K562 (cell line): ENCODE data around the gene PRRT2. TPM values are rescaled to one million over a fixed set of nuclear protein-coding genes. Genes with fewer than 3 reads are reported as not detected.

Source experiments
- NRF1 ChIP-seq, 2 experiments: fragments of 450-650 bp; IDR thresholded peaks in 1 of 2; conservative IDR thresholded peaks in 1 of 2; 2 replicates each; pipeline ENCODE4 v1.6.1; 2014; ENCODE audit warnings: mild to moderate bottlenecking in 2 of 2
- NUFIP1 ChIP-seq: fragments of 450-650 bp; IDR thresholded peaks from 2 replicates; pipeline ENCODE4 v1.6.1; 2018; ENCODE audit not compliant: partially characterized antibody
- PHF8 ChIP-seq: fragments of 200-600 bp; sonication (generic); IDR thresholded peaks from 2 replicates; pipeline ENCODE4 v1.6.1; 2012; ENCODE audit warnings: mixed run types, mild to moderate bottlenecking, inconsistent platforms, low read length, moderate library complexity, borderline replicate concordance
- RBFOX2 ChIP-seq: fragments of 200-400 bp; formaldehyde crosslinking; IDR thresholded peaks from 2 replicates; pipeline ENCODE4 v1.6.1; 2017; ENCODE audit warnings: low read depth, mild to moderate bottlenecking, low read length, moderate library complexity
- RHOXF2B ChIP-seq: fragments of 250-450 bp; sonication (Bioruptor Pico); conservative IDR thresholded peaks from 2 replicates; pipeline ENCODE4 v1.5.1; 2021
- SMAD1 ChIP-seq: fragments of 150-350 bp; IDR thresholded peaks from 2 replicates; pipeline ENCODE4 v1.6.1; 2014; ENCODE audit warnings: low read length, low read depth; ENCODE audit not compliant: partially characterized antibody
- SOX6 ChIP-seq: fragments of 450-650 bp; IDR thresholded peaks from 2 replicates; pipeline ENCODE4 v1.6.1; 2014; ENCODE audit warnings: mild to moderate bottlenecking
- polyA plus RNA-seq, 8 experiments: library from polyadenylated mRNA; depleted of rRNA in 4 of 8; stranded (reverse) in 5 of 8; unstranded in 3 of 8; fragments of >200 nt; fragmentation: Nextera tagmentation in 2 of 8; fragmentation: Illumina TruSeq in 1 of 8; extraction: Ambion mirVana in 2 of 8; extraction: Trizol in 1 of 8; gene quantifications; 2 replicates each; pipeline versions ENCODE4 v1.2.1 to v1.2.3, GENCODE V29; 2011 to 2014; ENCODE audit warnings: inconsistent platforms in 1 of 8, missing spikeins in 1 of 8
- total RNA-seq, 7 experiments: library from RNA; depleted of rRNA in 6 of 7; stranded (reverse); fragments of >200 nt in 6 of 7; fragmentation: Illumina TruSeq in 2 of 7; extraction: Trizol in 2 of 7; gene quantifications; 2 replicates each; pipeline versions ENCODE4 v1.2.1 to v1.2.3, GENCODE V29; 2011 to 2021; ENCODE audit warnings: low replicate concordance in 1 of 7
- TF ChIP-seq, protein P1 (sequence below): sonication (generic); formaldehyde crosslinking; IDR thresholded peaks from 2 replicates; pipeline ENCODE4 v1.8.0; 2022; ENCODE audit warnings: mild to moderate bottlenecking, missing genetic modification reagents
- TF ChIP-seq, protein P2 (sequence below), 2 experiments: fragments of 450-650 bp in 1 of 2; IDR thresholded peaks; 2 replicates each; pipeline ENCODE4 v1.6.1; 2011 to 2017; ENCODE audit warnings: low read depth in 2 of 2, antibody characterized with exemption in 1 of 2, borderline replicate concordance in 1 of 2, low read length in 1 of 2, mild to moderate bottlenecking in 1 of 2, mixed read lengths in 1 of 2; ENCODE audit not compliant: control insufficient read depth in 1 of 2
- TF ChIP-seq, protein P3 (sequence below): fragments of 450-650 bp; IDR thresholded peaks from 2 replicates; pipeline ENCODE4 v1.6.1; 2018; ENCODE audit not compliant: partially characterized antibody
- TF ChIP-seq, protein P4 (sequence below), 2 experiments: fragments of 450-650 bp in 1 of 2; sonication (generic) in 1 of 2; formaldehyde crosslinking in 1 of 2; IDR thresholded peaks in 1 of 2; conservative IDR thresholded peaks in 1 of 2; 2 replicates each; pipeline versions ENCODE4 v1.6.1 to v1.8.1; 2016 to 2023; ENCODE audit warnings: mild to moderate bottlenecking in 2 of 2, moderate library complexity in 2 of 2, inconsistent platforms in 1 of 2, missing genetic modification reagents in 1 of 2
- TF ChIP-seq, protein P5 (sequence below): sonication (generic); formaldehyde crosslinking; IDR thresholded peaks from 2 replicates; pipeline ENCODE4 v1.4.0; 2020; ENCODE audit warnings: mild to moderate bottlenecking, missing genetic modification reagents

PRRT2 gene
- total and polyA plus RNA-seq, 9 of the 15 experiments (the other 6 are each of a cell fraction or from before 2014, with no cell fraction given) = 0.11 to 1.0 (median 0.42) TPM; not detected in 2

DNA sequence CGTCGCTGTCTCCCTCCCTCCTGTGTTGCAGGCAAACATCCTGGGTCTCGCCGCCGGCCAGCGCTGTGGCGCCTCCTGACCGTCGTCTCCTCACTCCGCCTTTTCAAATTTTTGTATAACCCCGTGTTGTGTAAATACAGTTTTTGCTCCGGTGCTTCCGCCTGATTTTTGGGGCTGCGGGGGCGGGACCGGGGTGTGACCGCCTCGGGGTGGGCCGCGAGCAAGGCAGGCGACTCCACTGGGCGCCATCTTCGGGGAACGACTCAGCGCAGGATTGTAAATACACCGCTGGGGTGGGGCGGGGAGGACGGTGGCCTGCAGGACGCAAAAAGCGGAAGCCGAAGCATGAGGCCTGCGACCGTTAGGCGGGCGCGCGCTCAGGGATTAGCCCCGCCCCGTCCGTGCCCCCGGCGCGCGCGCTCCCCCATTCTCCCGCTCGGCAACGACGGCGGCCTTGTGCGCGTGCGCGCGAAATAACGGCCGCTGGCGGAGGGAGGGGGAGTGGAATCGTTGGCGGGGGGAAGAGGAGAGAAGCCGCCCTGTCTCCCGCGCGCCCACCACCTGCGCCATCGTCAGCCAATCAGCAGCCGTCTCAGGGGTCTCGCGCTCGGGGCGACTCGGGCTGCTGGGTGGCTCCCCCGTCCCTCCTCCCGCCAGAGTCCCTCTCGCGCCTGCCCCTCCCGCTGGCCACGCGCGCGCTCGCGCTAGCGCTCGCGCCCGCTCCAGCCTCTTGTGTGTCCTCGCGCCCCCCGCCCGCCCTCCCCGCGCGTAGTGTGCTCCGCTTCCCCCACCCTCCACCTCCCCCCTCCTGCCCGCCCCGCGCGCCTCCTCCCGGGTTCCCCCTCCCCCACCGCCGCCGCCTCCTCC lies 6.5 kb upstream of the PRRT2 start (continued):
- TF ChIP-seq, protein P1, sequence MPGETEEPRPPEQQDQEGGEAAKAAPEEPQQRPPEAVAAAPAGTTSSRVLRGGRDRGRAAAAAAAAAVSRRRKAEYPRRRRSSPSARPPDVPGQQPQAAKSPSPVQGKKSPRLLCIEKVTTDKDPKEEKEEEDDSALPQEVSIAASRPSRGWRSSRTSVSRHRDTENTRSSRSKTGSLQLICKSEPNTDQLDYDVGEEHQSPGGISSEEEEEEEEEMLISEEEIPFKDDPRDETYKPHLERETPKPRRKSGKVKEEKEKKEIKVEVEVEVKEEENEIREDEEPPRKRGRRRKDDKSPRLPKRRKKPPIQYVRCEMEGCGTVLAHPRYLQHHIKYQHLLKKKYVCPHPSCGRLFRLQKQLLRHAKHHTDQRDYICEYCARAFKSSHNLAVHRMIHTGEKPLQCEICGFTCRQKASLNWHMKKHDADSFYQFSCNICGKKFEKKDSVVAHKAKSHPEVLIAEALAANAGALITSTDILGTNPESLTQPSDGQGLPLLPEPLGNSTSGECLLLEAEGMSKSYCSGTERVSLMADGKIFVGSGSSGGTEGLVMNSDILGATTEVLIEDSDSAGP (CRISPR knock-in tag) = no peak
- TF ChIP-seq, protein P2, sequence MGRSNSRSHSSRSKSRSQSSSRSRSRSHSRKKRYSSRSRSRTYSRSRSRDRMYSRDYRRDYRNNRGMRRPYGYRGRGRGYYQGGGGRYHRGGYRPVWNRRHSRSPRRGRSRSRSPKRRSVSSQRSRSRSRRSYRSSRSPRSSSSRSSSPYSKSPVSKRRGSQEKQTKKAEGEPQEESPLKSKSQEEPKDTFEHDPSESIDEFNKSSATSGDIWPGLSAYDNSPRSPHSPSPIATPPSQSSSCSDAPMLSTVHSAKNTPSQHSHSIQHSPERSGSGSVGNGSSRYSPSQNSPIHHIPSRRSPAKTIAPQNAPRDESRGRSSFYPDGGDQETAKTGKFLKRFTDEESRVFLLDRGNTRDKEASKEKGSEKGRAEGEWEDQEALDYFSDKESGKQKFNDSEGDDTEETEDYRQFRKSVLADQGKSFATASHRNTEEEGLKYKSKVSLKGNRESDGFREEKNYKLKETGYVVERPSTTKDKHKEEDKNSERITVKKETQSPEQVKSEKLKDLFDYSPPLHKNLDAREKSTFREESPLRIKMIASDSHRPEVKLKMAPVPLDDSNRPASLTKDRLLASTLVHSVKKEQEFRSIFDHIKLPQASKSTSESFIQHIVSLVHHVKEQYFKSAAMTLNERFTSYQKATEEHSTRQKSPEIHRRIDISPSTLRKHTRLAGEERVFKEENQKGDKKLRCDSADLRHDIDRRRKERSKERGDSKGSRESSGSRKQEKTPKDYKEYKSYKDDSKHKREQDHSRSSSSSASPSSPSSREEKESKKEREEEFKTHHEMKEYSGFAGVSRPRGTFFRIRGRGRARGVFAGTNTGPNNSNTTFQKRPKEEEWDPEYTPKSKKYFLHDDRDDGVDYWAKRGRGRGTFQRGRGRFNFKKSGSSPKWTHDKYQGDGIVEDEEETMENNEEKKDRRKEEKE (IDR thresholded peaks at IDR 0.05; ENCODE audit: borderline replicate concordance in 1 of 2, control insufficient read depth in 1 of 2, low read depth in 2 of 2, low read length in 1 of 2) = peak in 1 of 2 experiments; percentile 61; a peak in 1 of 4 replicates
- peak; percentile 73 for TF ChIP-seq SOX6
- TF ChIP-seq NRF1 (conservative IDR thresholded peaks at IDR 0.05 in 1 of 2, IDR thresholded peaks at IDR 0.05 in 1 of 2) = peak; percentile 95
- TF ChIP-seq, protein P3, sequence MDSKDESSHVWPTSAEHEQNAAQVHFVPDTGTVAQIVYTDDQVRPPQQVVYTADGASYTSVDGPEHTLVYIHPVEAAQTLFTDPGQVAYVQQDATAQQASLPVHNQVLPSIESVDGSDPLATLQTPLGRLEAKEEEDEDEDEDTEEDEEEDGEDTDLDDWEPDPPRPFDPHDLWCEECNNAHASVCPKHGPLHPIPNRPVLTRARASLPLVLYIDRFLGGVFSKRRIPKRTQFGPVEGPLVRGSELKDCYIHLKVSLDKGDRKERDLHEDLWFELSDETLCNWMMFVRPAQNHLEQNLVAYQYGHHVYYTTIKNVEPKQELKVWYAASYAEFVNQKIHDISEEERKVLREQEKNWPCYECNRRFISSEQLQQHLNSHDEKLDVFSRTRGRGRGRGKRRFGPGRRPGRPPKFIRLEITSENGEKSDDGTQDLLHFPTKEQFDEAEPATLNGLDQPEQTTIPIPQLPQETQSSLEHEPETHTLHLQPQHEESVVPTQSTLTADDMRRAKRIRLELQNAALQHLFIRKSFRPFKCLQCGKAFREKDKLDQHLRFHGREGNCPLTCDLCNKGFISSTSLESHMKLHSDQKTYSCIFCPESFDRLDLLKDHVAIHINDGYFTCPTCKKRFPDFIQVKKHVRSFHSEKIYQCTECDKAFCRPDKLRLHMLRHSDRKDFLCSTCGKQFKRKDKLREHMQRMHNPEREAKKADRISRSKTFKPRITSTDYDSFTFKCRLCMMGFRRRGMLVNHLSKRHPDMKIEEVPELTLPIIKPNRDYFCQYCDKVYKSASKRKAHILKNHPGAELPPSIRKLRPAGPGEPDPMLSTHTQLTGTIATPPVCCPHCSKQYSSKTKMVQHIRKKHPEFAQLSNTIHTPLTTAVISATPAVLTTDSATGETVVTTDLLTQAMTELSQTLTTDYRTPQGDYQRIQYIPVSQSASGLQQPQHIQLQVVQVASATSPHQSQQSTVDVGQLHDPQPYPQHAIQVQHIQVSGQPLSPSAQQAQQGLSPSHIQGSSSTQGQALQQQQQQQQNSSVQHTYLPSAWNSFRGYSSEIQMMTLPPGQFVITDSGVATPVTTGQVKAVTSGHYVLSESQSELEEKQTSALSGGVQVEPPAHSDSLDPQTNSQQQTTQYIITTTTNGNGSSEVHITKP = peak; percentile 82
- TF ChIP-seq SMAD1 = peak; percentile 69
- TF ChIP-seq PHF8 = peak; percentile 68
- no peak for TF ChIP-seq NUFIP1
- TF ChIP-seq RBFOX2 = peak; percentile 96
- TF ChIP-seq, protein P4, sequence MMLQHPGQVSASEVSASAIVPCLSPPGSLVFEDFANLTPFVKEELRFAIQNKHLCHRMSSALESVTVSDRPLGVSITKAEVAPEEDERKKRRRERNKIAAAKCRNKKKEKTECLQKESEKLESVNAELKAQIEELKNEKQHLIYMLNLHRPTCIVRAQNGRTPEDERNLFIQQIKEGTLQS (IDR thresholded peaks at IDR 0.05) = peak; percentile 36; the same call in 1 of the 2 replicates
- TF ChIP-seq, protein P4 (CRISPR knock-in tag; conservative IDR thresholded peaks at IDR 0.05) = 0 out of 2 replicates have a peak, but pooled peaks have one; percentile 25
- 0 out of 2 replicates have a peak, but pooled peaks have one; percentile 11 for TF ChIP-seq RHOXF2B (CRISPR knock-in tag)
- TF ChIP-seq, protein P5, sequence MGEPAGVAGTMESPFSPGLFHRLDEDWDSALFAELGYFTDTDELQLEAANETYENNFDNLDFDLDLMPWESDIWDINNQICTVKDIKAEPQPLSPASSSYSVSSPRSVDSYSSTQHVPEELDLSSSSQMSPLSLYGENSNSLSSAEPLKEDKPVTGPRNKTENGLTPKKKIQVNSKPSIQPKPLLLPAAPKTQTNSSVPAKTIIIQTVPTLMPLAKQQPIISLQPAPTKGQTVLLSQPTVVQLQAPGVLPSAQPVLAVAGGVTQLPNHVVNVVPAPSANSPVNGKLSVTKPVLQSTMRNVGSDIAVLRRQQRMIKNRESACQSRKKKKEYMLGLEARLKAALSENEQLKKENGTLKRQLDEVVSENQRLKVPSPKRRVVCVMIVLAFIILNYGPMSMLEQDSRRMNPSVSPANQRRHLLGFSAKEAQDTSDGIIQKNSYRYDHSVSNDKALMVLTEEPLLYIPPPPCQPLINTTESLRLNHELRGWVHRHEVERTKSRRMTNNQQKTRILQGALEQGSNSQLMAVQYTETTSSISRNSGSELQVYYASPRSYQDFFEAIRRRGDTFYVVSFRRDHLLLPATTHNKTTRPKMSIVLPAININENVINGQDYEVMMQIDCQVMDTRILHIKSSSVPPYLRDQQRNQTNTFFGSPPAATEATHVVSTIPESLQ (CRISPR knock-in tag) = peak; percentile 70; the same call in 1 of the 2 replicates
